HepG2 (cell line): ENCODE results near the gene TMEM200B. TPM values are rescaled to one million over a fixed set of nuclear protein-coding genes. Genes with fewer than 3 reads are reported as not detected.

Experiments used
- CBX5 ChIP-seq: sonication (generic); formaldehyde crosslinking; IDR thresholded peaks from 2 replicates; pipeline ENCODE4 v1.4.0; 2020; ENCODE audit warnings: missing genetic modification reagents, borderline replicate concordance
- DMTF1 ChIP-seq: sonication (generic); formaldehyde crosslinking; IDR thresholded peaks from 2 replicates; pipeline ENCODE4 v1.4.0; 2020; ENCODE audit warnings: mild to moderate bottlenecking, missing genetic modification reagents
- FOXP1 ChIP-seq, 2 experiments: fragments of 450-650 bp in 1 of 2; IDR thresholded peaks; 2 replicates each; pipeline ENCODE4 v1.6.1; 2017 to 2018; ENCODE audit warnings: antibody characterized with exemption in 1 of 2
- HOXA7 ChIP-seq: sonication (generic); formaldehyde crosslinking; IDR thresholded peaks from 2 replicates; pipeline ENCODE4 v1.8.1; 2022; ENCODE audit warnings: mild to moderate bottlenecking, missing genetic modification reagents, moderate library complexity
- PAF1 ChIP-seq: IDR thresholded peaks from 2 replicates; pipeline ENCODE4 v1.6.1; 2016; ENCODE audit warnings: missing genetic modification reagents, missing compliant biosample characterization
- PAWR ChIP-seq: sonication (generic); formaldehyde crosslinking; IDR thresholded peaks from 2 replicates; pipeline ENCODE4 v1.4.0; 2020; ENCODE audit warnings: missing genetic modification reagents, mild to moderate bottlenecking, borderline replicate concordance
- PAXIP1 ChIP-seq: sonication (generic); formaldehyde crosslinking; conservative IDR thresholded peaks from 2 replicates; pipeline ENCODE4 v1.4.0; 2020; ENCODE audit warnings: mild to moderate bottlenecking, missing genetic modification reagents, moderate library complexity
- SNAPC2 ChIP-seq: sonication (generic); formaldehyde crosslinking; IDR thresholded peaks from 2 replicates; pipeline ENCODE4 v1.8.1; 2022; ENCODE audit warnings: mild to moderate bottlenecking, missing genetic modification reagents
- TBL1XR1 ChIP-seq: fragments of 150-350 bp; IDR thresholded peaks from 2 replicates; pipeline ENCODE4 v1.6.1; 2014; ENCODE audit warnings: borderline replicate concordance, low read length; ENCODE audit not compliant: partially characterized antibody
- TCF7 ChIP-seq: sonication (generic); IDR thresholded peaks from 2 replicates; pipeline ENCODE4 v1.6.1; 2016; ENCODE audit warnings: antibody characterized with exemption, low read depth
- THAP8 ChIP-seq: sonication (generic); formaldehyde crosslinking; IDR thresholded peaks from 2 replicates; pipeline ENCODE4 v1.5.1; 2020; ENCODE audit warnings: missing genetic modification reagents, mild to moderate bottlenecking, borderline replicate concordance
- ZNF136 ChIP-seq: sonication (generic); formaldehyde crosslinking; IDR thresholded peaks from 2 replicates; pipeline ENCODE4 v1.8.1; 2022; ENCODE audit warnings: low read depth, mild to moderate bottlenecking, moderate library complexity, missing genetic modification reagents
- ZNF232 ChIP-seq: sonication (generic); formaldehyde crosslinking; IDR thresholded peaks from 2 replicates; pipeline ENCODE4 v1.4.0; 2020; ENCODE audit warnings: missing genetic modification reagents, borderline replicate concordance
- ZNF280D ChIP-seq: sonication (generic); formaldehyde crosslinking; IDR thresholded peaks from 2 replicates; pipeline ENCODE4 v1.5.1; 2020; ENCODE audit warnings: mild to moderate bottlenecking, missing genetic modification reagents
- ZNF451 ChIP-seq: sonication (generic); formaldehyde crosslinking; IDR thresholded peaks from 2 replicates; pipeline ENCODE4 v1.5.0; 2020; ENCODE audit warnings: mild to moderate bottlenecking, missing genetic modification reagents
- ZSCAN12 ChIP-seq: sonication (generic); formaldehyde crosslinking; IDR thresholded peaks from 2 replicates; pipeline ENCODE4 v1.9.0; 2021; ENCODE audit warnings: mild to moderate bottlenecking, missing genetic modification reagents
- polyA plus RNA-seq, 8 experiments: library from polyadenylated mRNA; depleted of rRNA in 3 of 8; stranded (reverse) in 7 of 8; unstranded in 1 of 8; fragments of >200 nt; fragmentation: Illumina TruSeq in 4 of 8; extraction: Trizol in 4 of 8; gene quantifications; 2 replicates each; pipeline versions ENCODE4 v1.2.1 to v1.2.3, GENCODE V29; 2011 to 2016; ENCODE audit warnings: low read depth in 4 of 8, missing spikeins in 1 of 8, mixed read lengths in 1 of 8; ENCODE audit not compliant: insufficient read depth in 1 of 8
- total RNA-seq, 5 experiments: library from RNA; depleted of rRNA; stranded (reverse); fragments of >200 nt; fragmentation: Illumina TruSeq; extraction: Trizol; gene quantifications; 2 replicates each; pipeline ENCODE4 v1.2.3, GENCODE V29; 2016; ENCODE audit warnings: low read depth in 1 of 5

TMEM200B gene
- total and polyA plus RNA-seq, 2 of the 13 experiments (the other 11 are each of a cell fraction or from before 2014, with no cell fraction given): 1.1 to 1.4 TPM

- TF ChIP-seq PAXIP1 (peak; percentile 67), THAP8 (CRISPR knock-in tag) (no peak), ZNF136 (CRISPR knock-in tag) (no peak), HOXA7 (no peak), ZNF451 (CRISPR knock-in tag) (no peak), PAWR (CRISPR knock-in tag) (no peak), TBL1XR1 (no peak), FOXP1 (IDR thresholded peaks at IDR 0.05) (0 out of 2 replicates have a peak, but pooled peaks have one; percentile 43), FOXP1 (CRISPR knock-in tag; IDR thresholded peaks at IDR 0.05) (peak; percentile 79), ZSCAN12 (CRISPR knock-in tag) (no peak), SNAPC2 (CRISPR knock-in tag) (no peak), TCF7 (no peak), CBX5 (CRISPR knock-in tag) (no peak), DMTF1 (CRISPR knock-in tag) (no peak), PAF1 (no peak), ZNF232 (CRISPR knock-in tag) (no peak), ZNF280D (CRISPR knock-in tag) (no peak)
Measured at GRCh38 chr1:29105822-29106221, 17.9 kb downstream of the TMEM200B start (continued).
